HS-5 (cell line): ENCODE data around the gene SAFB.
"Not testable (repeated sequence)": the region's sequence is repeated elsewhere in the genome, so short reads cannot be mapped to it uniquely, and the experiment has no call there.

ENCODE experiments used
- DNase-seq: peaks from one replicate; pipeline ENCODE4 v3.0.0-alpha.2; 2012; ENCODE audit warnings: low read depth

The SAFB gene

DNA sequence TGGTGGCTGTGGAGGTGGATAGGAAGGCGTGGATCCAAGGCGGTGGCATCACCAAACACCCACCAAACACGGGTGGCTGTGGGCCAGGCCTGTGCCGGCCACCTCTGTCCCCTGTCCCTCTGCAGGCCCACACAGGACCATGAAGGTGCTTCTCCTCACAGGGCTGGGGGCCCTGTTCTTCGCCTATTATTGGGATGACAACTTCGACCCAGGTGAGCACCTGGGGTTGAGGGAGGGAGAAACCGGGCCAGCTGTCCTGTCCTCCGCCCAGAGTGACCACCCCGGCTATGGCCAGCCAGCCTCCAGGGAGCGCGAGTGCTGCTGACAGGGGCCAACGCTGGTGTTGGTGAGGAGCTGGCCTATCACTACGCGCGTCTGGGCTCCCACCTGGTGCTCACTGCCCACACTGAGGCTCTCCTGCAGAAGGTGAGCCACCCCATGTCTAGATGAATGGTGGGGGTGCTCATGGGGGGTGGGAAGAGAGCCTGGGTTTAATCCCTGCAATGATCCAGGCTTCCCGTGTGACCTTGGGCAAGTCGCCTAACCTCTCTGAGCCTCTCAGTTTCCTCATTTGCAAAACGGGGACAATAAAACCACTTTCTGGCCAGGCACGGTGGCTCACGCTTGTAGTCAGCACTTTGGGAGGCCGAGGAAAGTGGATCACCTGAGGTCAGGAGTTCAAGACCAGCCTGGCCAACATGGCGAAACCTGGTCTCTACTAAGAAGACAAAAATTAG lies 62.0 kb downstream of the SAFB start:
- no peak for DNase-seq

DNA sequence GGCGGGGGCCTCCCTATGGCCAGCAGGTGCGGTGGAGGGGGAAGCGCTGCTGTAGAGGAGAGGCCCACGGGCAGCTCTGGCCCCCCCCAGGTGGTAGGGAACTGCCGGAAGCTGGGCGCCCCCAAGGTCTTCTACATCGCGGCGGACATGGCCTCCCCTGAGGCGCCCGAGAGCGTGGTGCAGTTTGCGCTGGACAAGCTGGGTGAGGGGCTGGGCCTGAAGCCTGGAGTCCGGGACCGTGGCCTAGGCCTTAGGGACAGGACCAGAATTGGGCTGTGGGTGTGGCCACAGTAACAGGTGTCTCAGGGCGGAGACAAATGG lies 63.4 kb downstream of the SAFB start:
- no peak for DNase-seq

GRCh38 chr19:5686647-5687359 lies 63.9 kb downstream of the SAFB start:
- no peak for DNase-seq

- DNase-seq, result no peak
Observed at GRCh38 chr19:5687360-5688198, 64.7 kb downstream of the SAFB start.

DNA sequence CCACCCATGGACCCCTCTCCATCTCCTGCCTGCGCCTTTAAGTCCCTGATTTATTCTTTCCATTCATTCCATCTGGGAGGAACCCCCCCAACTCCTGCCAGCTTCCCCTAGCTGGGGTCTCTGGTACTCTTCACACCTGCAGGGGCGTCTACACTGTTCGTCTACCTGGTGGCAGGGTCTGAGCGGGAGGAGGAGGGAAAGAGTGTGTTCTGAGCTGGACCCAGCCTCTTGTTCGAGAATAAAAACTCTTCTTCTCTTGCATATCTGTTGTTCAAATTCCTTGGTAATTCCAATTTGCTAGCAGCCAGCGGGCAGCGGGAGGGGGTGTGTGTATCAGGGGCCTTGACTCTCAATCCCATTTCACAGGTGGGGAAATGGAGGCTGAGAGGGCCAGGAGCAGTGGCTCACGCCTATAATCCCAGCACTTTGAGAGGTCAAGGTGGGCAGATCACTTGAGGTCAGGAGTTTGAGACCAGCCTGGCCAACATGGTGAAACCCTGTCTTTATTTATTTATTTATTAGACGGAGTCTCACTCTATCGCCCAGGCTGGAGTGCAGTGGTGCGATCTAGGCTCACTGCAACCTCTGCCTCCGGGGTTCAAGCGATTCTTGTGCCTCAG lies 65.5 kb downstream of the SAFB start:
- DNase-seq, result not testable (repeated sequence)

DNA sequence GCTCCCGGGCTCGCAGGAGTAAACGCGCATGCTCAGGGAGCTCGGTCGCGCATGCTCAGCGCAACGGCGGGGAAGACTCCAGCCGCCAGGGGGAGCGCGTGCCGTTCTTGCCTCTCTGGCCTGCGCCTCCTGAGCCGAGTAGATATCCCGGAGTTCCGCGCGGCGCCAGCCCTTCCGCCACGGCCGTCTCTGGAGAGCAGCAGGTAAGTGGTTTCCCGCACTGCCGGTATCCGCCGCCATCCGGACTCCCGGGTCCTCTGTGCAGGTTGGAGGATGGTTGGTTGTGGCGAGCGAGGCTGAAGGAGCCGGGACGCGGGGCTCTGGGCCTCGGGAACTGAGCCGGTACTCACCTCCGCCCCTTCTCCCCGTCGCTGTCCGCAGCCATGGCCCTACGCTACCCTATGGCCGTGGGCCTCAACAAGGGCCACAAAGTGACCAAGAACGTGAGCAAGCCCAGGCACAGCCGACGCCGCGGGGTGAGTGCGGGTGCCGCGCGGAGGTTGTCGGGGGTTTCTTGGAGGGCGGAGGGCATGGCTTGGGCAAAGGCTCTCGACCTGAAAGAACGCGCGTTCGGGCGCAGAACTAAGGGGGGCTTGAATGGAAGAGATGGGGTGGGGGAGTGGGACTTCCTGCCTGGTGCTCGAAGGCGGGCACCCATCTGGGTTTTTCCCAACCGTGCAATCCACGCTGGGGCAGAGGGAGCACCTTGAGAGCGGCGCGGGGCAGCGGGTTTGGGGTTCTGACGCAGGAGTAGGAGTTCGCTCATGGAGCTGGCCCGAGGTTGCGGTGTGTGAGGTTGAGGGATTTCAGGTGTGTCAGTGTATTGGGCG lies 67.5 kb downstream of the SAFB start, which contains the start of gene RPL36:
TSS of gene RPL36 (plus strand) at position 171 of the 830 bp plus-strand sequence. CDS start at position 384, 213 bp downstream.
- peak; percentile 76 for DNase-seq

DNA sequence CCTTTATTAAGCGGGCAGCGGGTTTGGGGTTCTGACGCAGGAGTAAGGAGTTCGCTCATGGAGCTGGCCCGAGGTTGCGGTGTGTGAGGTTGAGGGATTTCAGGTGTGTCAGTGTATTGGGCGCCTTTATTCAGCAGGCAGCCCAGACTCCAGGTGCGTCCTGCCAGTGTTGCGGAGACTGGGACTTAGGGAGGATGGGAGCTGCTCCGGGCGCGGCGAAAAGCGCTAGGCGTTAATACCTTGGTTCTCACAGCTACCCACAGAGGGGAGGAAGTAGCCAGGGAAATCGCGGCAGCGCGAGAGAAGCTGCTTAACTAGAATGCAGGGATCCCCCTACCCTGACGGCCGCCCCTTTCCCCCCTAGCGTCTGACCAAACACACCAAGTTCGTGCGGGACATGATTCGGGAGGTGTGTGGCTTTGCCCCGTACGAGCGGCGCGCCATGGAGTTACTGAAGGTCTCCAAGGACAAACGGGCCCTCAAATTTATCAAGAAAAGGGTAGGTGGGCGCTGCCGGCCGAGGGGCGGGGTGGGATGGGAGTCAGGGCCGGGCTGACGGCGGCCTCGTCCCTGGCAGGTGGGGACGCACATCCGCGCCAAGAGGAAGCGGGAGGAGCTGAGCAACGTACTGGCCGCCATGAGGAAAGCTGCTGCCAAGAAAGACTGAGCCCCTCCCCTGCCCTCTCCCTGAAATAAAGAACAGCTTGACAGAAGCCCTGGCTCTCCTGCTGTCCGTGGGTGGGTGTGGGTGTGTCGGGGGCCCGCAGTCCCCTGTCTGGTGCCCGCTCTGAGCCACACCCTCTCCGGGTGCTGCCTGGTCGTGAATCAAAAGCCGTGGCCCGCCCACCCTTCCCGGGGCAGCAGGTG lies 68.3 kb downstream of the SAFB start:
- DNase-seq, result no peak

DNA sequence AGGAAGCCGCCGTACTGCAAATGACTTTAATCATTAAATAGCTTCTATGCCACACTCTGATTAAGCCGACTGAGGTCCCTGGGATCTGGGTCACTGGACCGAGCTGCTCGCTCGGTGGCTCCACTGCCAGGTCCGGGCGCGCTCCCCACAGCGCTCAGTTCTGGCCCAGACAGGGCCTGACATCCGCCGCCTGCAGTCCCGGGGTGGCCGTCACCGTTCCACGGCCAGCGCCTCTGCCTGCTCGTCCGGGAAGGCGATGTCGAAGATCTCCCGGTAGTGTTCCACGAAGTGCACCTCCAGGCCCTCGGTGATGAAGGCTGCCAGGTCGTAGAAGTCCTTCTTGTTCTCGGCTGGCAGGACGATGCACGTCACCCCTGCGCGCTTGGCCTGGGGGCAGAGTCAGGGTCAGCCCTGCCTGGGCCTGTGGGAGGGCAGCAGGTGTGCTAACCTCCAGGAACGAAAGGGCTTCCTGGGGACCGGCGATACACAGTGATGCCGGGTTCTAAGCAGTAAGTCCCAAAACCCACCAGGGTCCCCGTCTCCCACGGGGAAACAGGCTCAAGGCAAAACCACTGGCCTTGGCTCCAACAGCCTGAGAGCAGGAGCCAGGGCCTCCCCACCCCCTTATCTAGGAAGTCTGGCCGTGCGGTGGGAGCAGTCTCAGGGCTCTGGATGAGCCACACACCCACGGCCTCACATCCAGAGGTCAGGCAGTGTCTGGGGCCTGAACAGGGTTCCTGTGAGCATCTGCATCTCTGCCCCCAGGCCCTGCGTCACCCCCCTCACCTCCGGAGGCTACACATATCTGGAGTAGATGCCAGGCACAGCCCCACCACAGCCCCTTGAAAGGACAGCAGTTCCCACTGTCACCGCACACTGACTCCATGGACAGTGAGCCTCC lies 69.2 kb downstream of the SAFB start:
- no peak for DNase-seq

DNA sequence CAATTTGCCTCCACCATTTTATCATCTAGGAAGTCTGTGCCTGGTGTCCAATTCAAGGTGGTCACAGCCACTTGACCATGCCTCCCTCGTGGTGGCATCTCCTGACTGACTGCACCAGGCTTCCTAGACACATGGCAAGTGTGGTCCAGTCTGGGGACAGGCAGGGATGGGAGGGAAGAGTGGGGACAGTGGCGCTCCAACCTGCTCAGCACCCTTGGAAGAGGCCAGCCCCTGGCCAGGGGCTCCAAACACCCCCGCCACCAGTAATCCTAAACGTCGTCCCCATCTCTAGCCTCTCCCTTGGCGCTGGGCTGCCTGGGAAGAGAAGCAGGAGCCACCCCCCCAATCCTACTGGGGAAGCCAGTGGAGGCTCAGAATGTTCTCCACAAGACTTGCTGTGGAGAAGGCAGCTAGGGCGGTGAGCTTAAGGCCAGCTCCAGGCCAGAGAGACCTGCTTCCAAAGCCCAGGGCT lies 69.9 kb downstream of the SAFB start:
- DNase-seq, result no peak

DNA sequence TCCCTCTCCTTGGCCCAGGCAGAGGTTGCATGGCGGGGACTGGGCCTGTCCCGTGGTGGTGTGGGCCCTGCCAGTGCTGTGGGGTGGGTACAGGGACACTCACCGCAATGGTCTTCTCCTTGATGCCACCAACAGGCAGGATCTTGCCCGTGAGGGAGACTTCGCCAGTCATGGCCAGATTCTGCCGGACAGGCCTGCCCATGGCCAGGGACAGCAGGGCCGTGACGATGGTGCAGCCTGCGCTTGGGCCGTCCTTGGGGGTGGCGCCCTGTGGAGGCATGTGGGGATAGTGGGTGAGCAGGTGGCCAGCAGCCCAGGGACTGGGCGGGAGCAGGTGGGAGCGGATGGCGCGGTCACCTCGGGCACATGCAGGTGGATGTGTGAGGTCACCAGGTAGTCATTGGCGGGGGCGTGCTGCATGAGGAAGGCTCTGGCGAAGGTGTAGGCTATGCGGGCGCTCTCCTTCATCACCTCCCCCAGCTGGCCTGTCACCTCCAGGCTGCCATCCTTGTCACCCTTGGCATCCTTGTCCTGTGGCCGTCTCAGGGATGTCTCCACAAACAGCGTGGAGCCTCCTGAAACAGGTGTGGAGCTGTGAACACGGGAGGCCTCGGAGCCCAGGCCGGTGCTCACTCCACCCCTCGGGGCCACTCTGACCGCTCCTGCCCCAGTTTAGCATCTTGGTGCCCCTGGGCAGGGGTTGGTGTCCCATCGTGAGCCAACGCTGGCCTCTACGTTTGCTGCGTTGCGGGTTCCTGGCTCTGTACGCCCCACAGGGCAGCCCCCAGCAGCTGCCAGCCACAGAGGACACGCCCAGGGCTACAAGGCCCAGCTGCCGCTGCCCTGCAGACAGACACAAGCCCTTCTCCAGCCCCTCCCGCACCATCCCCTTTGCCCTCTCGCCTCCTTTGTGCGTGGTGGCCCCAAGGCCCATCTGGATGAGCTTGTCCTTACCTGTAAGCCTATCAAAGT lies 70.6 kb downstream of the SAFB start:
- no peak for DNase-seq

- no peak for DNase-seq
Observed at GRCh38 chr19:5694167-5694955, 71.5 kb downstream of the SAFB start.

DNA sequence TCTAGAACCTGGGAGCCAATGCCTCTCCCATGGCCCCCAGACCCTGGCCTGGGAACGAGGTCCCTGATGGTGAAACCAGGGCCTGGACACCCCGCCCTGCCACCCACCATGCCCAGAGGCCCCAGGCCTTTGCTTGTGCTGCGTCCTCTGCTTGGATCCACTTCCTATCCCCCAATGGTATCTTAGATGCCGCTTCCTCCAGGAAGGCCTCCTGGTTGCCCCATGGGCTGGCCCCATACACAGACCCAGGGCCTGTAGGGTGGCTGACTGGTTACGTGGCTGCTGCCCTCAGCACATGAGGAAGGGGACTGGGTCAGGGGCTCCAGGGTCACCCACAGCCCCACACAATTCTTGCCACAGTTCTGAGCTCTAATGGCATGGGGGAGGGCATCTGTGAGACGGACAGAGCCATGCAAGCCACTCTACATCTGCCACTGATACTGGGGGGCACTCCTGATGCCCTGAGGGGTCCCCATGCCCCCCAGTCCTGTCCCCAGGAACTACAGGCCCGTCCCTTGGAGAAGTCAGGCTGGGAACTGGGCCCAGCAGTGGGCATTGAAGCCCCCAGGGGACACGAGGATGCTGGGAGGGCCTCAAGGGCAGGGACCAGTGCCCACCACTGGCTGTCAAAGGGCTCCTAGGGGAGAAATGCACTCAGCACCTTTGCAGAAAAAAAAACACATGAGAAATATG lies 72.2 kb downstream of the SAFB start:
- DNase-seq, result no peak

DNA sequence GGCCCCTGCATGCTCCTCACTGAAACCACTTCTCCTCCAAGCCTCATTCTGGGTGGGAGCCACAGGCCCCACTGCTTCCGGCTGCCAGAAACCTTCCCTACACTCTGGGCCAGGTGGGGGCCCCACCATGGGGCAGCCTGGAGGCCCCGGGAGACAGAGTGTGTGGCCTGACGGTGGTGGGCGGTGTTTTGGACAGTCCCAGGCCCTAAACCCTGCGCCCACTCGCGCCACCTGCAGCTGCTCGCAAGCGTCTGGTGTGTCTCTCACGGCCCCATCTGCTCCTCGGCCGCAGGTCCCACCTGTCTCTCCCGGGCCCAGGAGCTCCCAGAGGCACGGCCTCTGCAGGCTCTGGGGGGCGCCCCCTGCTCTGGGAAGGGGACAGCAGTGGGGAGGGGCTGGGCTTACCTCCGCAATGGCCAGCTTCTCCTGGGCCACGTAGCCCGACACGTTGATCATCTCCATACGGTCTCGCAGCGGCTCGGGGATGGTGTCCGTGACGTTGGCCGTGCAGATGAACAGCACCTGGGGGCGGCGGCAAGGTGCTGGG lies 72.8 kb downstream of the SAFB start:
- no peak for DNase-seq

GRCh38 chr19:5696196-5697021 lies 73.5 kb downstream of the SAFB start:
- no peak for DNase-seq
